GM23248 (cell line): ENCODE data around the gene VILL. TPM values are rescaled to one million over a fixed set of nuclear protein-coding genes. Genes with fewer than 3 reads are reported as not detected.
"Not testable (repeated sequence)": the region's sequence is repeated elsewhere in the genome, so short reads cannot be mapped to it uniquely, and the experiment has no call there.

Experiments
- DNase-seq: peaks from one replicate; pipeline ENCODE4 v3.0.0-alpha.2; 2015
- H2AFZ ChIP-seq: fragments of 200-600 bp; sonication (generic); 2 replicates; pipeline ENCODE4 v1.6.1; 2016; ENCODE audit warnings: antibody characterized with exemption
- H3F3A ChIP-seq: fragments of 200-600 bp; sonication (generic); 2 replicates; pipeline ENCODE4 v1.6.1; 2016; ENCODE audit warnings: mild to moderate bottlenecking, antibody characterized with exemption, mixed run types; ENCODE audit not compliant: insufficient read depth
- H3K27ac ChIP-seq: fragments of 200-600 bp; sonication (generic); 2 replicates; pipeline ENCODE4 v1.5.1; 2016; ENCODE audit warnings: mild to moderate bottlenecking
- H3K27me3 ChIP-seq: fragments of 200-600 bp; sonication (generic); replicated peaks from 2 replicates; pipeline ENCODE4 v1.6.1; 2016; ENCODE audit warnings: mild to moderate bottlenecking; ENCODE audit not compliant: insufficient read depth
- H3K36me3 ChIP-seq: fragments of 200-600 bp; sonication (generic); 2 replicates; pipeline ENCODE4 v1.6.1; 2016; ENCODE audit warnings: low read depth, mild to moderate bottlenecking
- H3K4me1 ChIP-seq: fragments of 200-600 bp; sonication (generic); 2 replicates; pipeline ENCODE4 v1.6.1; 2016; ENCODE audit warnings: mild to moderate bottlenecking; ENCODE audit not compliant: insufficient read depth
- H3K4me2 ChIP-seq: fragments of 200-600 bp; sonication (generic); one replicate; pipeline ENCODE4 v1.6.1; 2016; ENCODE audit warnings: mild to moderate bottlenecking; ENCODE audit not compliant: unreplicated experiment
- H3K4me3 ChIP-seq: fragments of 200-600 bp; sonication (generic); 2 replicates; pipeline ENCODE4 v1.5.1; 2016; ENCODE audit warnings: mild to moderate bottlenecking
- H3K79me2 ChIP-seq: fragments of 200-600 bp; sonication (generic); 2 replicates; pipeline ENCODE4 v1.6.1; 2016; ENCODE audit warnings: mild to moderate bottlenecking; ENCODE audit not compliant: insufficient read depth
- H3K9ac ChIP-seq: fragments of 200-600 bp; sonication (generic); 2 replicates; pipeline ENCODE4 v1.6.1; 2016; ENCODE audit warnings: mild to moderate bottlenecking
- H3K9me2 ChIP-seq: fragments of 200-600 bp; sonication (generic); 2 replicates; pipeline ENCODE4 v1.6.1; 2016; ENCODE audit warnings: mixed run types, mild to moderate bottlenecking, moderate library complexity; ENCODE audit not compliant: insufficient read depth
- H3K9me3 ChIP-seq: fragments of 200-600 bp; sonication (generic); one replicate; pipeline ENCODE4 v1.6.1; 2017; ENCODE audit warnings: low read depth
- H4K20me1 ChIP-seq: fragments of 200-600 bp; sonication (generic); 2 replicates; pipeline ENCODE4 v1.6.0; 2016; ENCODE audit not compliant: insufficient read depth
- EZH2 ChIP-seq: fragments of 200-600 bp; sonication (generic); IDR thresholded peaks from 2 replicates; pipeline ENCODE4 v1.6.1; 2018; ENCODE audit warnings: antibody characterized with exemption, mild to moderate bottlenecking; ENCODE audit not compliant: insufficient read depth, poor library complexity, severe bottlenecking
- EZH2phosphoT487 ChIP-seq: fragments of 200-600 bp; sonication (generic); IDR thresholded peaks from 2 replicates; pipeline ENCODE4 v1.6.1; 2018; ENCODE audit warnings: antibody characterized with exemption, moderate library complexity, mild to moderate bottlenecking, low read depth; ENCODE audit not compliant: insufficient read depth
- WGBS, 2 experiments: methylation state at CpG; one replicate each; pipeline ENCODE4 v1.1.6; 2015 to 2017; ENCODE audit warnings: low lambda C conversion rate in 2 of 2, low coverage in 1 of 2; ENCODE audit errors: missing lambda C conversion rate in 2 of 2; 5-methylcytosine and 5-hydroxymethylcytosine counted together
- in situ Hi-C: fragments of 300-500 bp; cut with MboI; formaldehyde crosslinking; loops from 2 replicates; pipeline ENCODE4 v1.15.0; 2020
- polyA plus RNA-seq: library from polyadenylated mRNA; unstranded; fragments of >200 nt; fragmentation: Nextera tagmentation; extraction: Ambion mirVana; gene quantifications from 2 replicates; pipeline ENCODE4 v1.2.1, GENCODE V29; 2016
- total RNA-seq: library from RNA; depleted of rRNA; stranded (reverse); fragments of >200 nt; shearing (Covaris generic); gene quantifications from 2 replicates; pipeline ENCODE4 v1.2.3, GENCODE V29; 2014

VILL gene
- total and polyA plus RNA-seq, 2 experiments from 2014 or later: 2.8 to 12.4 TPM

- Histone ChIP-seq H3K9me2 (no peaks in the 10 kb centered on the region), H3K27ac (no peak overlapping the region), H4K20me1 (no peaks in the 10 kb centered on the region), H3K9ac (no peak overlapping the region), H3K27me3 (no peaks in the 10 kb centered on the region), H3K79me2 (no peaks in the 10 kb centered on the region), H3K4me2 (no peak overlapping the region), H3K9me3 (no peaks in the 10 kb centered on the region), H3K36me3 (no peaks in the 10 kb centered on the region), H3K4me3 (no peak overlapping the region), H2AFZ (no peak overlapping the region), H3K4me1 (no peaks in the 10 kb centered on the region), H3F3A (no peaks in the 10 kb centered on the region)
- in situ Hi-C loops: no loop called here
- no peak for TF ChIP-seq EZH2
- TF ChIP-seq EZH2phosphoT487: no peak
- 64 to 66% methylated on average over 15 of the region's 15 CpGs for WGBS, 2 experiments
- DNase-seq: peak; percentile 23
Measured at GRCh38 chr3:37968813-37969595, 21.6 kb upstream of the VILL start.

- Histone ChIP-seq H2AFZ (no peak overlapping the region), H3K27ac (no peak overlapping the region), H3K4me1 (no peaks in the 10 kb centered on the region), H3K4me3 (no peak overlapping the region), H3K79me2 (no peaks in the 10 kb centered on the region), H3K9ac (no peak overlapping the region), H3K9me3 (no peaks in the 10 kb centered on the region), H3K27me3 (no peaks in the 10 kb centered on the region), H4K20me1 (no peaks in the 10 kb centered on the region), H3K36me3 (no peaks in the 10 kb centered on the region), H3K9me2 (no peaks in the 10 kb centered on the region), H3K4me2 (no peak overlapping the region), H3F3A (no peaks in the 10 kb centered on the region)
- no peak for TF ChIP-seq EZH2phosphoT487
- TF ChIP-seq EZH2: no peak
- 72 to 91% methylated on average over 5 to 7 of the region's 7 CpGs for WGBS, 2 experiments
- in situ Hi-C loops: loop anchor here (10.0 kb wide), 1 partner anchor 115 kb away; no protein-coding TSS in a partner anchor
- DNase-seq: no peak
Measured at GRCh38 chr3:37969596-37970100, 20.9 kb upstream of the VILL start.

- H3F3A ChIP-seq: no peaks in the 10 kb centered on the region
- H3K9me2 ChIP-seq: no peaks in the 10 kb centered on the region
- in situ Hi-C loops: loop anchor here (10.0 kb wide), 1 partner anchor 116 kb away; no protein-coding TSS in a partner anchor
- no peak overlapping the region for H3K27ac ChIP-seq
- H3K4me1 ChIP-seq: no peaks in the 10 kb centered on the region
- H2AFZ ChIP-seq: no peak overlapping the region
- H3K4me2 ChIP-seq: no peak overlapping the region
- H3K4me3 ChIP-seq: no peak overlapping the region
- H4K20me1 ChIP-seq: no peaks in the 10 kb centered on the region
- no peaks in the 10 kb centered on the region for H3K27me3 ChIP-seq
- H3K9ac ChIP-seq: no peak overlapping the region
- H3K36me3 ChIP-seq: peaks cover 1% of the 10 kb centered on the region; the same call in 1 of the 2 replicates
- no peaks in the 10 kb centered on the region for H3K79me2 ChIP-seq
- TF ChIP-seq EZH2: no peak
- TF ChIP-seq EZH2phosphoT487: no peak
- no peak for DNase-seq
- 96 to 99% methylated on average over 5 of the region's 5 CpGs for WGBS, 2 experiments
- no peaks in the 10 kb centered on the region for H3K9me3 ChIP-seq
Measured at GRCh38 chr3:37970802-37971201, 19.8 kb upstream of the VILL start.

- Histone ChIP-seq H2AFZ (no peak overlapping the region), H3F3A (no peaks in the 10 kb centered on the region), H3K79me2 (no peaks in the 10 kb centered on the region), H3K4me2 (no peak overlapping the region), H3K27me3 (no peaks in the 10 kb centered on the region), H4K20me1 (no peaks in the 10 kb centered on the region), H3K9me2 (no peaks in the 10 kb centered on the region), H3K4me3 (no peak overlapping the region), H3K9me3 (no peaks in the 10 kb centered on the region), H3K4me1 (no peaks in the 10 kb centered on the region), H3K36me3 (peaks cover 7% of the 10 kb centered on the region; the same call in 1 of the 2 replicates), H3K9ac (no peak overlapping the region), H3K27ac (no peak overlapping the region)
- TF ChIP-seq EZH2phosphoT487 (no peak), EZH2 (no peak)
- DNase-seq: no peak
- in situ Hi-C loops: loop anchor here (10.0 kb wide), 1 partner anchor 117 kb away; no protein-coding TSS in a partner anchor
Measured at GRCh38 chr3:37971467-37971866, 19.1 kb upstream of the VILL start.

- in situ Hi-C loops: loop anchor here (10.0 kb wide), 1 partner anchor 117 kb away; no protein-coding TSS in a partner anchor
- H3K27me3 ChIP-seq, H3K4me2 ChIP-seq, H3K36me3 ChIP-seq, H3K9ac ChIP-seq, H3K9me2 ChIP-seq, H3K9me3 ChIP-seq, H3F3A ChIP-seq, H3K4me3 ChIP-seq, H3K79me2 ChIP-seq, H2AFZ ChIP-seq, DNase-seq, H4K20me1 ChIP-seq, H3K27ac ChIP-seq, H3K4me1 ChIP-seq: not testable (repeated sequence)
- 93 to 94% methylated on average over 8 of the region's 8 CpGs for WGBS, 2 experiments
Measured at GRCh38 chr3:37972056-37972455, 18.5 kb upstream of the VILL start.
